Measurements from ENCODE around the gene SLC5A3.

Gene SLC5A3

DNA sequence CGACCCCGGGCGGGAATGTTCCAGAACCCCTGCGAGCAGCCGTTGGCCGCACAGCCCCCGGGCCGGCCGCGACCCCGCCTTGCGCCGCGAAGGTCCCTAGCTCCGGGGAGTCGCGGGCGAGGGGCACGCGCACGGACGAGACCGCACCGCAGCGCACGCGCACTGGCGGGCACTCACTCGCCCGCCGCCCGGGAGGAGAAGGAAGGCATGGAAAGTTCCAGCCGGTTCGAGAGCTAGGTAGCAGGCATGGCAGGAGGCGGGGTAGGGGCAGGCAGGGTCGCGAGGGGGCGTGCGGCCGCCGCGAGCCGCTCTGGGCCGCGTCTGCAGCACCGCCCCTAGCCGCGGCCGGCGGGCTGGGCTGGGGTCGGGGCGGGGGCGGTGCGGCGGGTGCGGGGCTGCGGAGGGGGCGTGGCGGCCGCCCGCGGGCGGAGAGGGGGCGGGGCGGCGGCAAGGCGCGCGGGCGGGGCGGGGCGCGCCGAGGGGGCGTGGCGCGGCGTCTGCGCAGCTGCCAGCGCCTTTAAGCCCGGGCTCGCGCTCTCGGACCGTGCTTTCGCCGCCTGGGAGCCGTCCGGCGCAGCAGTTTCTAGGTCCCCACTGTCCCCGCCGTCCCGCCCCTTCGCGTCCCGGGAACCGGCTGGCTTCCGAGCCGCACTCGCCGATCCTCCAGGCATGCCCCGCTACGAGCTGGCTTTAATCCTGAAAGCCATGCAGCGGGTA is at the start of gene SLC5A3, which contains the start of gene MRPS6:
SLC5A3 (plus strand) TSS at position 547 of the 717 bp plus-strand sequence. CDS start 21,621 bp downstream, outside the sequence.
MRPS6 (plus strand) TSS at position 547 of the 717 bp plus-strand sequence; CDS start at position 670, 123 bp downstream.
- peak; percentile 34 for DNase-seq

DNA sequence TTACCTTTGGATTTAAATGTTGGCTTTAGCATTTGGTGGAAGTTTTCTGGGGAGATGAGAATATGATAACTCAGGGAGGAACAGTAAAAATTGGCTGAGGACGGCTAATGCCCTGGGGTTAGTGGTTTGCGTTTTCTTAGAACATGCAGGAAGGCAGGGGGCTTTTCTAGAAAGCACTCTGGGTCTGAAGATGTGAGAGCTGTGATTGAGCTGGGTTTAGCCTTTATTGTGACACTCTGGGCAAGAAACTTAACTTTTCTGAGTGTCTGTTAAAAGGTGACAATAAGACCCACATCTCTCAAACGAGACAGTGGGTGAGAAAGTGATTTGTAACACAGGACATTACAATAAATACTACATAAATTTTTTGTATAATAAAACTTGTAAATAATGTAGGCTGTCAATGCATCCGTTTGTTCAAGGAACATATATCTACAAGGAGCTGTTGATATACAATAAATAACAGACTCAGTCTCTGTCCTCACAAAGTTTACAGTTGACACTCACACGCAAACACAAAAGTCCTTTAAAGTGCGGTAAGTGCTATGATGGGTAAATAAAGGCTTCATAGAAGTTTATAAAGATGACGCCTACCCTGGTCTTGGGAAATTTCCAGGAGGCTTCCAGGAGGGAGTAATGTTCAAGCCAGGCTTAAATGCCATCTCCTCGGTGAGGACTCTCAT is 49.5 kb upstream of the SLC5A3 start:
- no peak for DNase-seq

DNA sequence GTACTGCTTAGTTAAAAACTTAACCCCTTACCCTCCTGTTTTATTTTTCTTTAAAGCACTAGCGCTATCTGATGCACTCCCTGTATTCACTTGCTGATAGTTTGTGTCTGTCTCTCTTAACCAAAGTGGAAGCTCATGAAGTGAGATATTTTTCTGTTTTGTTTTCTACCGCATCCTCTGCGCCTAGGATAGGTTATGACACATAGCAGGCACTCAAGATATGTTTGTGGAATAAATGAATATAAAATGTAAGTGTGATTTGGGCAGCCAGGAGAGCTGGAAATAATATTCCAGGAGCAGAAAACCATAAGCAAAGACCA is 49.0 kb upstream of the SLC5A3 start:
- no peak for DNase-seq

DNA sequence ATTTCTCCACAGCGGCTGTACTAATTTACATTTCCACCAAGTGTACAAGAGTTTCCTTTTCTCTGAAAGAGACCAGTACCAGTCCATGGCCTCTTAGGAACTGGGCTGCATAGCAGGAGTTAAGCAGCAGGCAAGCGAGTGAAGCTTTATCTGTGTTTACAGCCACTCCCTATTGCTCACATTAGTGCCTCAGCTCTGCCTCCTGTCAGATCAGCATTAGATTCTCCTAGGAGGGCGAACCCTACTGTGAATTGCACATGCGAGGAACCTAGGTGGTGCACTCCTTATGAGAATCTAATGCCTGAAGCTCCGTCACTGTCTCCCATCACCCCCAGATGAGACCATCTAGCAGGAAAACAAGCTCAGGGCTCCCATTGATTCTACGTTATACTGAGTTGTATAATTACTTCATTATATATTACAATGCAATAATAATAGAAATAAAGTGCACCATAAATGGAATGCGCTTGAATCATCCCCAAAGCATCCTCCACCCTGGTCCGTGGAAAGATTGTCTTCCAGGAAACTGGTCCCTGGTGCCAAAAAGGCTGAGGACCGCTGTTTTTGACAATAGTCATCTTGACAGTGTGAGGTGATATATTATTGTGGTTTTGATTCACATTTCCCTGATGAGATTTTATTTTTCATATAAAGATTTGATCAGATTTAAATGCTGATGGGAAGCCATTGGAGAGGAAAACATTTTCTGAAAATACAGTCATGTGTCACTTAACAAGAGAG is 45.5 kb upstream of the SLC5A3 start:
- no peak for DNase-seq

DNA sequence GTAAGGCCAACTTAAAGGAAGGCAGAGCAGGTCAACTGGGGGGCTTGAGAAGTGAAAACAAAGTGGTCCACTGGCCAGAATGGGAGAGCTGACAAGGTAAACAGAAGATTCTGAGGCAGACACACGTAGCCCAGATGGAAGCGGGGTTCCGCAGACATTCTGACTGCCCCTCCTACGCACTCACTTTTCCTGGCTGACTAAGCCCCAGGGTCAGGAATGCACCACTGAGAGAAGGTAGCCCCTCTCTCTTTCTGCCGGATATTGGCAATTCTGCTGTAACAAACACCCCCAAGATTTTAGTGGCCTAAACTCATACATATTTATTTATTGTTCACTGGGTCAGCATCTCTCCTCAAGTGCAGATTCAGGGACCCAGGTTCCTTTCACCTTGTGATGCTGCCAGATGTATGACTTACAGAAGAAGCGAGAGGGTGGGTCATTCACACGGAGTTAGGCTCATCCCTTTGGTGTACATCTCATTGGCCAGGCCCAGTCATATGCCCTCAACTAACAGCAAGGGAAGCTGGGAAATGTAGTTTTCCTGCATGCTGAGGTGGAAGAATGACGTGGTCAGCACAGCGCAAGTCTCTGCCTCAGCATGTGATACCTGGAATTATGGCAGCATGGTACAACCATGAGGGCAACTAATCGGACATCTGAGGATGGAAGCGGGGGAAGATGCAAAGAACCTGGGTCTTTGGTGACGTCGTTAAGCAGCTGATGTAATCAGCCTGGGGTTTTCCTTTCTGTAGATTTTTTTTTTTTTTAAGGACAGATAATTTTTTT is 43.4 kb upstream of the SLC5A3 start:
- DNase-seq = no peak

DNA sequence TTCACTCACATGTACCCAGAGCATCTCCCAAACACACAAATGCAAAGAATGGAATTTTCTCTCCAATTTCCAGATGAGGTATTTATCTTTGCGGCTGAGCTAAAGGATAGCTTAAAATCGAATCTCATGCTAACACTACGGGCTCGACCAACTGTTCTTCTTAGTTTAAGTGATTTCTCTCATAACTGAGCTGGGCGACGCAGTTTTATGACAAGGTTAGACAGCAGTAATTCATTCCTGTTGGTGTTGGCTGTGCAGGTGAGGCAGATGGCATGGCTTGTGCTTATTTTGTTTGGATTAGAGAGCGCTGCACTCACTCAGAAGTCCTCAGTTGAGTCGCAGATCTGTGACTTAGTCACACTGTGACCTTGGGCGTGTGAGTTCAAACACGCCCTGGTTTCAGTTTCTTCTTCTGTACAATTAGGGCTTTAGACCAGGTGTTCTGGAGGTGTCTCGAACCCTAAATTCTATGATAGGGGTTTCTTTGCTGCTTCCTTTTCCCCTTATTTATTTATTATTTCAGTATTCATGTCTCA is 41.5 kb upstream of the SLC5A3 start:
- no peak for DNase-seq

DNA sequence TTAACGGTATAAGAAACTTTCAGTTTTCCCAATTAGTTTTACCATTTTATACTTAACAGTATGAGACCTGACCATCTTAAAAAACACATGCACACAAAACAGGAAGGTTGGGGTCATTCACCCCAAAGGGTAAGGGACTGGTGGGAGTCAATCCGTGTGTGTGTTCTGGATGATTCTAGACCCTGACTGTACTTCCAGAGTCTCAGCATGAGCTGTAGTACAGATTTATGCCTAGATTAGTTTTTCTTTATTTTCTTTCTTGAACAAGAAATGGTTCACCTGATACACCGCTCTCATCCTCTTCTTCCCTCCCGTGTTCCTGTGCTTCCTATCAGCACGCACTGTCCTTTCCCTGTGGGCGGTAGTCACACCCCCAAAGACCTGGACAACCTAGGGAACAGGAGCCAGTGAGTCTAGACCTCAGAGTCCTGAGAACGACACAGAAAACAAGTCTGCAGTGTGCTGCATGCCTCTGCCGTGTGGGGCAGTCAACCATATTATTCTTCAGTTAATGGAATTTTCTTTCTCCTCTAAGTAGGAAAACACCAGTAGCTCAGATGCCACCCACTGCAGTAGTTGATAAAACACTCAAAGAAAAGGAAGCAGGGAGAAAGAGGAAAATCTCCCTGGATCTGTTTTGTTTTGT is 38.9 kb upstream of the SLC5A3 start:
- DNase-seq = no peak

DNA sequence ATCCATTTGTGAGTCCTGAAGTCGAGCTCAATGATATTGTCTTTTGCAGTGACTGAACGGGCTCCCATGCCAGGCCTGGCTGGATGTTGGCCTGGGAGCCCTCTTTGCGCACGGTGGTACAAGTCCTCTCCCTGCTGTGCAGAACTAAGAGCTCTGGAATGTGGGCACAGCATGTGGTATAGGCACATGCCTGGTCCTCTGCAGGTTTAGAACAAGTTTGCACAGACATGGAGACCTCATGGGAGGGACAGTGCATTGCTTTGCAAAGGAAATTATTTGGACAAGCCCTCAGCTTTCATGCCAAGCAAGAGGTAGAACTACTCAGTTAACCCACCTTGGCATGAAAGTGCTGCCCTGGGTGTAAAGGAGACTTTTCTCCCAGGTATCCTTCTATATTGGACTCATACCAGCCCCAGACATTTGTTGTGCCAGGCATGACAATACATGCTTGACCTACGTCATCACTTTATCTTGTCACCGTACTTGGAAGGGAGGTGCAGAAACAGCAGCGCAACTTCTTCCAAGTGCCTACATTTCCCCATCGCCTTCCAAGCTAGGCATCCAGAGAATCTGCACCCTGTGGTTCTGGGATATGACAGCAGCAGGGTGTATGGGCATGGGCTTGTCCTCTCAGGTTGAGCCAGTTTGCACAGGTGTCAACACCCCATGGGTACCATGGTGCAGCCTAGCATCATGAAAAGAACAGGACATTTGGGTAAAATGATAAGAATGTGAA is 37.6 kb upstream of the SLC5A3 start:
- DNase-seq = no peak

DNA sequence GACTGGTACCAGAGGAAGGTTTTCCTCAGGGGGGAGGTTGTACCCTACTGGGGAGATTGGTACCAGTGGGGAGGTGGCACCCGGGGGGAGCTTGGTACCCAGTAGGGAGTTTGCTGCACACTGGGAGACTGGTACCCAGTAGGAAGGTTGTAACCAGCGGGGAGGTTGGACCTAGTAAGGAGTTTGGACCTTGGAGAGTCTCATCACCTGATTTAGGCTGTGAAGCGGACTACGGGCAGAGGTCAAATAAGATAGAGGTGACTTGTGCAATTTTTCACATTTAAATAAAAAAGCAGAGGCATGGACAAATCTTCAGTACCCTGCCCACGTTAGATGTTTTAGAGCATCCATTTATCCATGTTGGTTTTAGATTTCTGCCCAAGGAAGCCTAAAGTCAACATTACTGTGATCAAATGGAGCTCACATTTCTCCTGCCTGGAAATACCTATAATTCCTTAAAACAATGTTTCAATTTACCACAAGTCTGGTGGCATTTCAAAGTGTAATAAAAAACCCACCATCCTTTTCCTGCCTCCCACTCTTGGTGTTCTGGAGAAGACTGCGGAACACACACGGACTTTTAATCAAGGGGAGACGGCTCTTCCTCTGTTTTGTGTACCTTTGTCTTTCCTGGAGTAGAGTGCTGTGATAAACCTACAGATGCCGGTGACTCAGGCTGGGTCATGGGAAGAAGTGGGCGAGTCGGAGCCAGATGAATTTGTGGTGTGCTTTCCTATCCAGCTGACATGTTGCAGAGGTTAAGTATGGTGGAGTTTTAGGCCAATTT is 36.2 kb upstream of the SLC5A3 start:
- no peak for DNase-seq

DNA sequence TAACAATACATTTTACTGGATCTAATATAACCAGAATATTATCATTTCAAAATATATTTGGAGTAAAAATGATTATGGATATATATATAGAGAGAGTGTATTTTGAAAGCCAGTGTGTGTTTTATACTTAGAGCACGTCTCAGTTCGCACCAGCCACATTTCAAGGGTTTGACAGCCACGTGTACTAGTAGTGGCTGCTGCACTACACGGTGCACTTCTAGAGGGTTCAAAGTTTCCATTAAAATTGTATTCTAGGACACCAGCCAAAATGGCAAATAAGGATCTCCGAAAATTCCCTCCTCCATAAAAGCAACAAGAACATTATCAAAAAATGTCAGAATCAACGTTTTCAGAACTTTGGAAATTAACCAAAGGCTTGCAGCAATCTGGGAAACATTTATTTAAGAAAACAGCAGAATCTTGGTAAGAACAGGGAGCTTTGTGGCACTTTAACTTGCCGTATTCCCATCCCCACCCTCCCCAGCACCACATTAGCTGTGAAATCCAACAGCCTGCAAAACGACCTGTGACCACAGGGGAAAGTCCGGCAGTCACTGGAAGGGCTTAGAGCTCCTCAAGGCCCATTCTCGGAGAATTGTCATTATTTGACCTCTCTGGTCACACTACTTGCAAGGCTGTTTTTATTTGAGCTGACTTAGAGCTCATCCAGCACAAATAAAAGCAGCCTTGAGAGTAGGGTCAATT is 33.5 kb upstream of the SLC5A3 start:
- no peak for DNase-seq

DNA sequence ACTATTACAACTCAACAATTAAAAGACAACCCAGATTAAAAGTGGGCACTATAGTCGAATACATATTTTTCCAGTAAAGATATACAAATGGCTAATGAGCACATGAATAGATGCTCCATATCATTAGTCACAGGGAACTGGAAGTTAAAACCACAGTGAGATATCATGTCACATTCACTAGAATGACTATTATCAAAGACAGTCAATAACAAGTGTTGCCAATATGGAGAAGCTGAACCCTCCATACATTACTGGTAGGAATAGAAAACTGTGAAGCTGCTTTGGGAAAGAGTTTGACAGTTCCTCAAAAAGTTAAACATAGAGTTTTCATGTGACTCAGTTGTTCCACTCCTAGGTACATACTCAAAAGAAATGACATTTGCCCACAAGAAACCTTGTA is 30.6 kb upstream of the SLC5A3 start:
- DNase-seq = no peak

DNA sequence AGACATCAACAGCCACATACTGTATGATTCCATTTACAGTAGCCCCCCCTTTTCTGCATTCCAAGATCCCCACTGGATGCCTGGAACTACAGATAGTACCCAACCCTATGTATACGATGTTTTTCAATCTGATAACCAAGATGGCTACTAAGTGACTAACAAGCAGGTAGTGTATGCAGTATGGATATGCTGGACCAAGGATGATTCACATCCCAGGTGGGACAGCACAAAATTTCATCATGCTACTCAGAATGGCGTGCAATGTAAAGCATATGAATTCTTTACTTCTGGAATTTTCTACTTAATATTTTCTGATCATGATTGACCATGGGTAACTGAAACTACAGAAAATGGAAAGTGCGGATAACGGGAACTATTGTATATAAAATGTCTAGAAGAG is 30.0 kb upstream of the SLC5A3 start:
- DNase-seq = no peak

DNA sequence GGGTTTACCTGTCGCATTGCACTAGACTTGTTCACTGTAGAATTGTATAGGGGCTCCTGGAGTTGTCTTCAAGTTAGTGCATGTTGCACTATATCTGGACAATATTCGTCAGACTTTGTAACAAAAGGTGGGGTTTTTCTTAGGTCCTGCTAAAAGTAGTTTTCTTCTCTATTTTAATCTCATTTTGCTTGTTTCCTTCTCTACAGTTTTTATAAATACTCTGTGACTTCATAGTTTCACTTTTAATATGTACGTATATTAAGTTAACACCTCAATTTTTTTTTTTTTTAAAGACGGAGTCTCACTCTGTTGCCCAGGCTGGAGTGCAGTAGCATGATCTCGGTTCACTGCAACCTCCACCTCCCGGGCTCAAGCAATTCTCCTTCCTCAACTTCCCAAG is 26.5 kb upstream of the SLC5A3 start:
- no peak for DNase-seq

DNA sequence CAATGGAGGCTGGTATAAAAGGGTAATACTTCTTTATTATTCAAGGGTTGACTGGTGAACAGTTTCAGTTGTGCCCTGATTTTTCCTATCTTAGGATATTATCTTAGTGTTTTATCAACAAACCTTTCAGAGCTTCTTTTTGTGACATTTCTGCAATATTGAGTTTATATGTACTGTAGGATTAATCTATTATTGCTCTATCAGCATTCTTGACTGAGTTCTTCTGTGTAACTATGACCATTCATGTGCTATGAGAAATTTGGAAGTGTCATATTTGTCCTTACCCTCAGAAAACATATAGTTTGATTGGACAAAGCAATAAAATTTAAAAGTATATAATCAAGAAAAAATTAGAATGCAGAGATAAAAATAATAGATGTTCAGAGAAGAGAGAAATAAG is 25.5 kb upstream of the SLC5A3 start:
- DNase-seq = no peak

DNA sequence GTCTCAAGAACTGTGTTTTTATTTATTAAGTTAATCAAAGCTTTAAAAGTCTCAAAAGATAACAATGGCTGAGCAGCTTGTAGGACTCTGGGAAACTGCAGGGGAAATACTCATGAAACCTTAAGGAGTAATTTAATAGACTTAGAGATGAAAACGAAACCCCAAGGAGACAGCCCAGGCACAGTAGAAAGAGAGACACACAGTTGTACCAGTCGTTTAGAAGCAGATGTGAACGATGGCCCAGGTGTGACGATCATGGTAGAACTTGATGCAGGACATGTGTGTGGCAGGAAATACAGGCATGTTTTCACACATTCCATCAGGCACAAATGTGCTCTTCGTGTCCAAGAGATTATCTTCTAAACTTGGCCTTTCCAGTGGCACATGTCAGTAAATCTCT is 21.2 kb upstream of the SLC5A3 start:
- DNase-seq = no peak

DNA sequence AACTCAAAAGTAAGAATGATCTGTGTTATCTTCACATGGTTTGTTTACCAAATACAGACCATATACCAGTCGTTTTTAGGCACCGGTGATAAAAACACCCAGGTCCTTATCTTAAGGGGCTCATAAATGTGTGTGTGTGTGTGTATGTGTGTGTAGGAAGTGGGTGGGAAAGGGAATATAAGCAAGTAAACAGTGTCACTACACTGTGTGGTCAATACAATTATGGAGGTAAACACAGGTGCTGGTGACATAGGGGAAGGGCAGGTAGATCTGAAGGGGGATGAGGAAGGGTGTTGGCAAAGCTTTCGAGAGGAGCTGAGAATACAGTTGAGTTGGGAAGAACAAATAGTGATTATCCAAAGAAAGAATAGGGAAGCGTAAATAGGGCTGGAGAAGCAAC is 19.1 kb upstream of the SLC5A3 start:
- DNase-seq = no peak

DNA sequence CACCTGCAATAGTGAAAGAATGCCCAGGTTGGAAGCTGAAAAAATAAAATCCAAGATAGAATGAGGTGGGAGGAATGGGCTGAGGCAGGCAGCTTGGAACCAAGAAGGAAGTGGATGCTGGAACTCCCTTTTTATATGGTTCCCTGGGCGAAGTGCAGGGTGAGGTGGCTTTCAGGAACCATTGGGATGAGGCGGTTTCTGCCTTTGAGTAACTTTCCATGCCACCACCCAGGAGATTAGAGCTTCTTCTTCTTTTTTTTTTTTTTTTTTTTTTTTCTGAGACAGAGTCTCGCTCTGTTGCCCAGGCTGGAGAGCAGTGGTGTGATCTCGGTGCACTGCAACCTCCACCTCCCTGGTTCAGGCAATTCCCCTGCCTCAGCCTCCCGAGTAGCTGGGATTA is 17.8 kb upstream of the SLC5A3 start:
- no peak for DNase-seq

DNA sequence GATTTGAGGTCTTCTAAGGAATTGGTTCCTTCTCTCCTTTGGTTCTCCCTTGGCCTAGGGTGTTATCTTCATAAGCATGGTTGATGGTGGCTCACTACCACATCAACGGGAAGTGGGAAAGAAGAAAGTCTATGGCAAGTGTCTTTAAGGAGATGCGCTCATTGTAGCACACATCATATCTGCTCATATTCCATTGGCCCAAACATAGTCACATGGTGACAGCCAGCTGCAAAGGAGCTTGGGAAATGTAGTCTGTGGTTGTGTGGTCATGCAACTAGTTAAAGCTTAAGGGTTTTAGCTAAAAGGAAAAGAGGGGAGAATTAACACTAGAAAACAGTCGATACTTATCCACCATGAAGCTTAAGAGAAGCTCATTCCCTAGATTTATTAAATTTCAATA is 11.4 kb upstream of the SLC5A3 start:
- no peak for DNase-seq

DNA sequence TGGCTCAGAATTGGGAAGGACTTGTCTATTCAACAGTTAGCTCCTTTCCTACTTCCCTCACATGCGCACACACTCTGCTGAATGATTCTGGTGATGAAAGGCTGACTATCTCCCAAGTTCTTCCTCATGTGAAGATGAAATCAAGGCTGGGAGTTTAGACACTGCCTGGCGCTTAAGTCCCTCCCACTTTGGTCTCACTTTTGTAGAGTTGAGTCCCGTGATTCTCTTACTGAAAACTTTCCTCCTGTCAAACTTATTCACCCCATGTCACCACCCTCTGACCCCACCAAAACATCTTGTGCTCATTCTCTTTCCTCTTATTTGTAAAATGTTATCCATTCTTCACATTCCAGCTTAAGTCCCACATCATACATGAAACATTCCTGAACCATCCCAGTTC is 8.4 kb upstream of the SLC5A3 start:
- DNase-seq = no peak

DNA sequence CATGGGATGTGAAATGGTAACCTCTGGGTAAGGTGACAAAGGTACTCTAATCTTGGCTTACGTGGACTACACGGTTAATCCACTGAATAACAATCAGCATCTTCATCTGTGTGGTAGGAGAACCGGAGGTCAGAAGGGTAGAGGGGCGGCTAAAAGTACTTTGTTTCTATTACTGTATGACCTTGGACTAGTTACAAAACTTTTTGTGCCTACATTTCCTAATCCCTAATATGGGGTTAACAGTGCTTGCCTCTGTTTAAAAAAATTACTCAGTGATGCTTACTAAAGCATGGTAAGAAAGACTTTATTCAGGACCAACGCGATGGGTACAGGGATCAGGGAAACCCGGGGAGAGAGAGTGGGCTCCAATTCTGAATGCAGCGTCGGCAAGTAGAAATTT is 1.7 kb upstream of the SLC5A3 start:
- no peak for DNase-seq
